Measurements from ENCODE around the gene ACSF3. TPM values are rescaled to one million over a fixed set of nuclear protein-coding genes. Genes with fewer than 3 reads are reported as not detected.

The ACSF3 gene
- total and polyA plus RNA-seq, 2 of the 4 experiments (the other 2 are of a cell fraction), result 9.5 to 14.2 TPM

DNA sequence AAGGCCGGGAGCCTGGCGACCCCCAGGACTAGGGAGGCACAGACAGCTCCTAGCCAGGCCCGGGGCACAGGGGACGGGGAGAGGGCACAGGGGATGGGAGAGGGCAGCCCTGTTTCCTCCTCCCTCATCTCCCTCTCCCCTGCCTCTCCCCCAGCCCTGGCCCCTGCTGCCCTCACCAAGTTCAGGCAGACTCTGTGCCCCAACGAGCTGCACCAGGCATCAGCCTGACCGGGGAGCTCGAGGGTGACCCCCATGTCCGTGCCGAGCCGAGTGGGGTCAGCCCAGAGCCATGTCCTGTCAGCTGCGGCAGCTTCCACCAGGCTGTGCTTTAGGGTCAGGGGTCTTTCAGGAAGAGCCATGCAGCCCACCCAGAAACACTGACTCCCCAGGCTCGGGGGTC lies 83.8 kb downstream of the ACSF3 start:
- Histone ChIP-seq H3K4me1 (ENCODE audit: control insufficient read depth, insufficient read depth, low read length) (no peaks in the 10 kb centered on the region), H4K20me1 (ENCODE audit: insufficient read depth, low read length) (no peaks in the 10 kb centered on the region; the same call in 1 of the 2 replicates), H4K8ac (ENCODE audit: low read depth in 2 of 2, low read length in 2 of 2) (no peak overlapping the region), H3K9me1 (ENCODE audit: insufficient read depth, low read length) (no peaks in the 10 kb centered on the region), H2BK120ac (ENCODE audit: low read depth, low read length) (no peak overlapping the region), H2AK9ac (replicated peaks; ENCODE audit: low read depth, low read length, poor library complexity) (no peak overlapping the region), H4K91ac (ENCODE audit: insufficient read depth, low read depth, low read length) (no peak overlapping the region), H3K4me3 (ENCODE audit: insufficient read depth, low read depth, low read length) (no peak overlapping the region), H3K9me3 (ENCODE audit: control insufficient read depth, insufficient read depth, low read length) (no peaks in the 10 kb centered on the region), H2BK5ac (ENCODE audit: low read depth, low read length, poor library complexity, severe bottlenecking) (no peak overlapping the region), H3K18ac (ENCODE audit: low read depth, low read length) (no peak overlapping the region), H3K9ac (ENCODE audit: low read depth, low read length) (no peak overlapping the region), H3K14ac (replicated peaks; ENCODE audit: low read depth, low read length) (no peak overlapping the region), H4K5ac (ENCODE audit: low read depth, low read length) (no peak overlapping the region), H3K4me2 (ENCODE audit: low read depth, low read length) (no peak overlapping the region), H2BK20ac (ENCODE audit: low read depth, low read length) (no peak overlapping the region), H2AK5ac (ENCODE audit: low read depth, low read length) (no peak overlapping the region), H2BK15ac (ENCODE audit: low read depth, low read length) (no peak overlapping the region), H3K79me1 (ENCODE audit: low read depth in 1 of 2, low read length in 2 of 2) (no peaks in the 10 kb centered on the region), H3K27me3 (ENCODE audit: control insufficient read depth, insufficient read depth, low read length) (peaks cover 46% of the 10 kb centered on the region), H3K36me3 (ENCODE audit: control insufficient read depth, insufficient read depth, low read length) (no peaks in the 10 kb centered on the region), H3K4ac (ENCODE audit: low read depth, low read length) (no peak overlapping the region), H3K27ac (ENCODE audit: insufficient read depth, low read length) (no peak overlapping the region), H3K56ac (ENCODE audit: extremely low read depth, insufficient read depth, low read length) (no peak overlapping the region), H3K23ac (ENCODE audit: low read depth, low read length) (no peak overlapping the region), H2AFZ (replicated peaks; ENCODE audit: low read length, poor library complexity) (no peak overlapping the region)
- CTCF ChIA-PET, result no interaction called here
- no peak for ATAC-seq (ENCODE audit: low read depth)
- dilution Hi-C loops (cut with HindIII; ENCODE audit: low sequenced_read_pairs, unreplicated experiment), result no loop called here
- POLR2A ChIA-PET (ENCODE audit: unreplicated experiment), result no interaction called here
- no peak for DNase-seq
- in situ Hi-C loops (cut with MboI; ENCODE audit: low sequenced_read_pairs), result no loop called here
- TF ChIP-seq MAZ (IDR thresholded peaks at IDR 0.05; ENCODE audit: borderline replicate concordance, low read depth, low read length) (no peak), RCOR1 (IDR thresholded peaks at IDR 0.05; ENCODE audit: insufficient replicate concordance, low read length) (no peak), RFX5 (IDR thresholded peaks at IDR 0.05; ENCODE audit: low read depth, low read length) (no peak), SMC3 (IDR thresholded peaks at IDR 0.05; ENCODE audit: low read depth, low read length) (no peak), RAD21 (IDR thresholded peaks at IDR 0.05; ENCODE audit: low read length) (no peak), NFE2L2 (IDR thresholded peaks at IDR 0.05; ENCODE audit: low read depth, low read length) (no peak), POLR2A (IDR thresholded peaks at IDR 0.05; ENCODE audit: low read depth, low read length) (no peak), USF2 (IDR thresholded peaks at IDR 0.05; ENCODE audit: low read depth, low read length) (no peak), MXI1 (IDR thresholded peaks at IDR 0.05; ENCODE audit: borderline replicate concordance, low read depth, low read length) (no peak), CEBPB (IDR thresholded peaks at IDR 0.05; ENCODE audit: low read depth, low read length) (no peak), ELK1 (IDR thresholded peaks at IDR 0.05; ENCODE audit: borderline replicate concordance, low read depth, low read length) (no peak), MAFK (IDR thresholded peaks at IDR 0.05; ENCODE audit: low read depth, low read length) (no peak), CHD1 (IDR thresholded peaks at IDR 0.05; ENCODE audit: low read depth, low read length) (no peak), BHLHE40 (IDR thresholded peaks at IDR 0.05; ENCODE audit: low read depth, low read length) (no peak), FOS (IDR thresholded peaks at IDR 0.05; ENCODE audit: low read depth, low read length) (no peak)
- TF ChIP-seq, protein P1, sequence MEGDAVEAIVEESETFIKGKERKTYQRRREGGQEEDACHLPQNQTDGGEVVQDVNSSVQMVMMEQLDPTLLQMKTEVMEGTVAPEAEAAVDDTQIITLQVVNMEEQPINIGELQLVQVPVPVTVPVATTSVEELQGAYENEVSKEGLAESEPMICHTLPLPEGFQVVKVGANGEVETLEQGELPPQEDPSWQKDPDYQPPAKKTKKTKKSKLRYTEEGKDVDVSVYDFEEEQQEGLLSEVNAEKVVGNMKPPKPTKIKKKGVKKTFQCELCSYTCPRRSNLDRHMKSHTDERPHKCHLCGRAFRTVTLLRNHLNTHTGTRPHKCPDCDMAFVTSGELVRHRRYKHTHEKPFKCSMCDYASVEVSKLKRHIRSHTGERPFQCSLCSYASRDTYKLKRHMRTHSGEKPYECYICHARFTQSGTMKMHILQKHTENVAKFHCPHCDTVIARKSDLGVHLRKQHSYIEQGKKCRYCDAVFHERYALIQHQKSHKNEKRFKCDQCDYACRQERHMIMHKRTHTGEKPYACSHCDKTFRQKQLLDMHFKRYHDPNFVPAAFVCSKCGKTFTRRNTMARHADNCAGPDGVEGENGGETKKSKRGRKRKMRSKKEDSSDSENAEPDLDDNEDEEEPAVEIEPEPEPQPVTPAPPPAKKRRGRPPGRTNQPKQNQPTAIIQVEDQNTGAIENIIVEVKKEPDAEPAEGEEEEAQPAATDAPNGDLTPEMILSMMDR (conservative IDR thresholded peaks at IDR 0.05; ENCODE audit: low read depth, low read length), result no peak
- no TSS peak for BruUV-seq (replicated peaks)
- intact Hi-C loops (cut with micrococcal nuclease), result no loop called here
- 67% methylated on average over 5 of the region's 12 CpGs; no CpG with 5 or more reads in 1 of the 2 experiments for WGBS, 2 experiments (ENCODE audit: extremely low coverage in 2 of 2, insufficient read length in 1 of 2)
